ENCODE results near the gene VWCE. TPM values are rescaled to one million over a fixed set of nuclear protein-coding genes. Genes with fewer than 3 reads are reported as not detected.

The VWCE gene
- total and polyA plus RNA-seq, 9 of the 15 experiments (the other 6 are each of a cell fraction or from before 2014, with no cell fraction given): 0.06 to 1.6 (median 0.63) TPM; not detected in 1

- Histone ChIP-seq H4K20me1 (replicated peaks; ENCODE audit: control insufficient read depth, insufficient read depth, low read length) (no peaks in the 10 kb centered on the region), H3K36me3 (ENCODE audit: control insufficient read depth, insufficient read depth, low read length) (peaks cover 2% of the 10 kb centered on the region; the same call in 1 of the 3 replicates), H3K9me1 (ENCODE audit: control insufficient read depth, insufficient read depth, low read length) (no peaks in the 10 kb centered on the region), H3K79me2 (ENCODE audit: control insufficient read depth, insufficient read depth, low read length) (no peaks in the 10 kb centered on the region), H2AFZ (ENCODE audit: low read depth, low read length) (no peak overlapping the region; the same call in 1 of the 2 replicates), H3K4me2 (ENCODE audit: insufficient read depth, low read length) (no peak overlapping the region), H3K4me1 (replicated peaks in 1 of 2; ENCODE audit: control insufficient read depth in 2 of 2, insufficient read depth in 2 of 2, low read length in 2 of 2) (peaks cover 24 to 61% of the 10 kb centered on the region in 2 experiments), H3K27ac (ENCODE audit: extremely low read depth, low read depth, low read length) (peak overlapping the region; percentile 26; the same call in 1 of the 3 replicates), H3K9me3 (replicated peaks; ENCODE audit: control insufficient read depth, insufficient read depth, low read depth, low read length) (0 out of 2 replicates have a peak, but pooled peaks cover 1% of the 10 kb centered on the region), H3K9ac (ENCODE audit: insufficient read depth in 1 of 2, low read depth in 2 of 2, low read length in 2 of 2) (peak overlapping the region in 1 of 2 experiments; percentile 38; a peak in 2 of 4 replicates), H3K4me3 (no peak overlapping the region), H3K27me3 (ENCODE audit: control insufficient read depth in 2 of 2, insufficient read depth in 2 of 2, low read length in 2 of 2) (no peaks in the 10 kb centered on the region)
- intact Hi-C loops (cut with micrococcal nuclease): no loop called here
- no peak for ATAC-seq
- ChIA-PET POLR2A (no interaction called here), CTCF (ENCODE audit: low intra/inter-chr PET ratio) (no interaction called here)
- in situ Hi-C loops (cut with MboI): no loop called here
- no peak for DNase-seq (ENCODE audit: extremely low read depth in 1 of 4, low spot score in 3 of 4)
- no TSS peak for BruUV-seq (replicated peaks)
- FAIRE-seq: no peak
- WGBS (ENCODE audit: insufficient coverage, low coverage, missing lambda C conversion rate): 71% methylated on average over 12 of the region's 12 CpGs
- TF ChIP-seq TAF15 (IDR thresholded peaks at IDR 0.05; ENCODE audit: low read depth, low read length) (no peak), HDAC2 (IDR thresholded peaks at IDR 0.05) (peak; percentile 69; the same call in 1 of the 2 replicates), RBM25 (IDR thresholded peaks at IDR 0.05; ENCODE audit: low read depth, low read length, severe bottlenecking) (peak; percentile 92), ZNF830 (CRISPR knock-in tag; IDR thresholded peaks at IDR 0.05) (no peak), CTCF (IDR thresholded peaks at IDR 0.05 in 2 of 3, conservative IDR thresholded peaks at IDR 0.05 in 1 of 3; ENCODE audit: insufficient read depth in 2 of 3, low read depth in 1 of 3, low read length in 3 of 3) (0 out of 6 replicates have a peak, but pooled peaks of 2 of the 3 experiments have one; percentile 6 to 33), ZC3H11A (IDR thresholded peaks at IDR 0.05; ENCODE audit: low read depth, low read length) (no peak), HDAC1 (IDR thresholded peaks at IDR 0.05) (0 out of 4 replicates have a peak, but pooled peaks of 1 of the 2 experiments have one; percentile 10), RCOR1 (IDR thresholded peaks at IDR 0.05; ENCODE audit: borderline replicate concordance in 1 of 2, low read depth in 2 of 2, low read length in 2 of 2) (peak in 1 of 2 experiments; percentile 25; a peak in 1 of 4 replicates), MAZ (CRISPR knock-in tag; conservative IDR thresholded peaks at IDR 0.05 in 1 of 2, IDR thresholded peaks at IDR 0.05 in 1 of 2) (no peak), KDM1A (IDR thresholded peaks at IDR 0.05) (peak; percentile 79 to 85), ZC3H4 (CRISPR knock-in tag; IDR thresholded peaks at IDR 0.05; ENCODE audit: borderline replicate concordance) (no peak), HNRNPK (IDR thresholded peaks at IDR 0.05; ENCODE audit: low read depth, low read length, poor library complexity, severe bottlenecking) (no peak), CBX1 (IDR thresholded peaks at IDR 0.05; ENCODE audit: low read depth) (0 out of 2 replicates have a peak, but pooled peaks have one; percentile 26), GTF2F1 (IDR thresholded peaks at IDR 0.05; ENCODE audit: low read depth, low read length) (no peak), BCOR (IDR thresholded peaks at IDR 0.05) (peak; percentile 95), ZBTB17 (CRISPR knock-in tag; IDR thresholded peaks at IDR 0.05) (no peak), FOXM1 (IDR thresholded peaks at IDR 0.05; ENCODE audit: low read depth) (no peak), FOXM1 (CRISPR knock-in tag; IDR thresholded peaks at IDR 0.05; ENCODE audit: low read depth) (no peak), RNF219 (CRISPR knock-in tag; IDR thresholded peaks at IDR 0.05) (no peak)
Observed at GRCh38 chr11:61290905-61291690, 4.0 kb downstream of the VWCE start.
